Trophoblast cell (in vitro differentiated cells and primary cell): Measurements from ENCODE around the gene OGG1.

Experiments used
- DNase-seq, 2 donors: peaks; one replicate each; pipeline ENCODE4 v3.0.0-alpha.2; 2016
- H2AFZ ChIP-seq: 2 replicates; pipeline ENCODE4 v1.6.1; 2013; ENCODE audit warnings: low read length, moderate library complexity, mild to moderate bottlenecking; ENCODE audit not compliant: insufficient read depth, poor library complexity
- H2AK5ac ChIP-seq: 2 replicates; pipeline ENCODE4 v1.6.1; 2013; ENCODE audit warnings: mild to moderate bottlenecking, low read length
- H2BK120ac ChIP-seq: 2 replicates; pipeline ENCODE4 v1.6.1; 2013; ENCODE audit warnings: low read length, mild to moderate bottlenecking, moderate library complexity; ENCODE audit not compliant: insufficient read depth, poor library complexity
- H2BK12ac ChIP-seq: 2 replicates; pipeline ENCODE4 v1.6.1; 2013; ENCODE audit warnings: mild to moderate bottlenecking, low read length, moderate library complexity
- H2BK5ac ChIP-seq: 2 replicates; pipeline ENCODE4 v1.6.1; 2013; ENCODE audit warnings: low read length, low read depth, moderate library complexity, mild to moderate bottlenecking; ENCODE audit not compliant: poor library complexity
- H3K14ac ChIP-seq: 2 replicates; pipeline ENCODE4 v1.6.1; 2013; ENCODE audit warnings: mild to moderate bottlenecking, low read length
- H3K18ac ChIP-seq: 2 replicates; pipeline ENCODE4 v1.6.1; 2013; ENCODE audit warnings: mild to moderate bottlenecking, low read length
- H3K23ac ChIP-seq: 2 replicates; pipeline ENCODE4 v1.6.1; 2013; ENCODE audit warnings: low read length
- H3K27ac ChIP-seq: 2 replicates; pipeline ENCODE4 v1.5.1; 2013; ENCODE audit warnings: low read depth, mild to moderate bottlenecking, inconsistent platforms, low read length, moderate library complexity
- H3K27me3 ChIP-seq: 2 replicates; pipeline ENCODE4 v1.6.1; 2013; ENCODE audit warnings: inconsistent platforms, mild to moderate bottlenecking, low read length, moderate library complexity; ENCODE audit not compliant: insufficient read depth
- H3K36me3 ChIP-seq, 2 experiments: 1 replicate in 1 of 2; 2 replicates in 1 of 2; pipeline ENCODE4 v1.6.1; 2013; ENCODE audit warnings: low read length in 2 of 2, mild to moderate bottlenecking in 2 of 2, moderate library complexity in 1 of 2; ENCODE audit not compliant: insufficient read depth in 2 of 2, control insufficient read depth in 1 of 2
- H3K4ac ChIP-seq: 2 replicates; pipeline ENCODE4 v1.6.1; 2013; ENCODE audit warnings: low read depth, mild to moderate bottlenecking, low read length, moderate library complexity
- H3K4me1 ChIP-seq, 2 experiments: 1 replicate in 1 of 2; 2 replicates in 1 of 2; pipeline ENCODE4 v1.6.1; 2013; ENCODE audit warnings: low read length in 2 of 2, mild to moderate bottlenecking in 2 of 2, moderate library complexity in 1 of 2; ENCODE audit not compliant: insufficient read depth in 2 of 2, control insufficient read depth in 1 of 2
- H3K4me2 ChIP-seq: 2 replicates; pipeline ENCODE4 v1.6.1; 2013; ENCODE audit warnings: inconsistent platforms, mild to moderate bottlenecking, low read length, moderate library complexity
- H3K4me3 ChIP-seq: 2 replicates; pipeline ENCODE4 v1.5.1; 2013; ENCODE audit warnings: mild to moderate bottlenecking, low read depth, low read length, inconsistent platforms
- H3K79me1 ChIP-seq: one replicate; pipeline ENCODE4 v1.6.1; 2013; ENCODE audit warnings: low read length
- H3K79me2 ChIP-seq: 2 replicates; pipeline ENCODE4 v1.6.1; 2013; ENCODE audit warnings: low read length, mild to moderate bottlenecking; ENCODE audit not compliant: control insufficient read depth, insufficient read depth, poor library complexity
- H3K9ac ChIP-seq: 2 replicates; pipeline ENCODE4 v1.6.1; 2013; ENCODE audit warnings: mild to moderate bottlenecking, low read length
- H3K9me3 ChIP-seq: 2 replicates; pipeline ENCODE4 v1.6.1; 2013; ENCODE audit warnings: low read depth, mild to moderate bottlenecking, control low read depth, inconsistent platforms, low read length; ENCODE audit not compliant: insufficient read depth
- H4K12ac ChIP-seq: 2 replicates; pipeline ENCODE4 v1.6.1; 2013; ENCODE audit warnings: low read depth, mild to moderate bottlenecking, low read length, moderate library complexity
- H4K8ac ChIP-seq: 2 replicates; pipeline ENCODE4 v1.6.1; 2013; ENCODE audit warnings: low read depth, mild to moderate bottlenecking, low read length, moderate library complexity
- H4K91ac ChIP-seq: one replicate; pipeline ENCODE4 v1.6.1; 2013; ENCODE audit warnings: low read depth, mild to moderate bottlenecking, low read length, moderate library complexity
- WGBS: extraction: QIAGEN DNeasy Blood & Tissue Kit; methylation state at CpG from one replicate; pipeline ENCODE4 v1.1.7; 2013; ENCODE audit warnings: missing lambda C conversion rate; ENCODE audit not compliant: insufficient read length, insufficient coverage; ENCODE audit errors: extremely low coverage; 5-methylcytosine and 5-hydroxymethylcytosine counted together

OGG1 gene

GRCh38 chr3:9716801-9717555, 32.8 kb upstream of the OGG1 start:
- Histone ChIP-seq H2BK5ac (no peak overlapping the region), H3K14ac (no peak overlapping the region)

GRCh38 chr3:9717563-9717962, 32.2 kb upstream of the OGG1 start:
- Histone ChIP-seq H3K4ac (no peak overlapping the region), H3K23ac (no peak overlapping the region), H2BK5ac (no peak overlapping the region), H3K79me2 (no peaks in the 10 kb centered on the region), H3K36me3 (no peaks in the 10 kb centered on the region), H3K79me1 (no peaks in the 10 kb centered on the region), H3K14ac (no peak overlapping the region), H4K12ac (no peak overlapping the region), H3K18ac (no peak overlapping the region), H3K9me3 (no peaks in the 10 kb centered on the region), H4K8ac (no peak overlapping the region), H3K27ac (no peak overlapping the region), H3K9ac (no peak overlapping the region), H3K4me1 (no peaks in the 10 kb centered on the region), H3K4me2 (no peak overlapping the region), H3K27me3 (no peaks in the 10 kb centered on the region), H2AFZ (no peak overlapping the region), H4K91ac (no peak overlapping the region), H2BK120ac (no peak overlapping the region), H2BK12ac (no peak overlapping the region), H3K4me3 (no peak overlapping the region), H2AK5ac (no peak overlapping the region)
- WGBS: no CpG with 5 or more reads among the region's 1 CpG
- DNase-seq: no peak

More at GRCh38 chr3:9716801-9717555, 32.8 kb upstream of the OGG1 start:
- no peak overlapping the region for H3K4me3 ChIP-seq
- no peak overlapping the region for H2AFZ ChIP-seq
- no peak overlapping the region for H3K4me2 ChIP-seq
- no peaks in the 10 kb centered on the region for H3K27me3 ChIP-seq
- no peak overlapping the region for H4K8ac ChIP-seq
- H4K12ac ChIP-seq: no peak overlapping the region
- H3K18ac ChIP-seq: no peak overlapping the region
- no CpG with 5 or more reads among the region's 5 CpGs for WGBS
- no peaks in the 10 kb centered on the region for H3K36me3 ChIP-seq
- no peak overlapping the region for H2BK120ac ChIP-seq
- H2BK12ac ChIP-seq: no peak overlapping the region
- H4K91ac ChIP-seq: no peak overlapping the region
- H3K4ac ChIP-seq: no peak overlapping the region
- H2AK5ac ChIP-seq: no peak overlapping the region
- no peaks in the 10 kb centered on the region for H3K79me1 ChIP-seq
- H3K27ac ChIP-seq: no peak overlapping the region
- H3K23ac ChIP-seq: no peak overlapping the region
- no peaks in the 10 kb centered on the region for H3K9me3 ChIP-seq
- no peak for DNase-seq
- no peaks in the 10 kb centered on the region for H3K4me1 ChIP-seq
- no peaks in the 10 kb centered on the region for H3K79me2 ChIP-seq
- no peak overlapping the region for H3K9ac ChIP-seq

GRCh38 chr3:9718118-9718517, 31.6 kb upstream of the OGG1 start:
- Histone ChIP-seq H3K79me2 (no peaks in the 10 kb centered on the region), H3K4me1 (no peaks in the 10 kb centered on the region), H2BK120ac (no peak overlapping the region), H2BK5ac (no peak overlapping the region), H3K4ac (no peak overlapping the region), H3K9ac (no peak overlapping the region), H4K8ac (no peak overlapping the region), H3K18ac (no peak overlapping the region), H3K9me3 (no peaks in the 10 kb centered on the region), H3K23ac (no peak overlapping the region), H3K79me1 (no peaks in the 10 kb centered on the region), H2AK5ac (no peak overlapping the region), H3K36me3 (no peaks in the 10 kb centered on the region), H3K27ac (no peak overlapping the region), H2BK12ac (no peak overlapping the region), H3K4me3 (no peak overlapping the region), H4K12ac (no peak overlapping the region), H3K14ac (no peak overlapping the region), H3K27me3 (no peaks in the 10 kb centered on the region), H4K91ac (no peak overlapping the region), H2AFZ (no peak overlapping the region), H3K4me2 (no peak overlapping the region)
- DNase-seq: no peak
- WGBS: no CpG with 5 or more reads among the region's 4 CpGs

GRCh38 chr3:9721015-9721699, 28.6 kb upstream of the OGG1 start:
- Histone ChIP-seq H2BK120ac (no peak overlapping the region), H4K91ac (no peak overlapping the region), H3K4me3 (no peak overlapping the region), H3K4ac (no peak overlapping the region), H4K12ac (no peak overlapping the region), H3K36me3 (no peaks in the 10 kb centered on the region), H3K27ac (no peak overlapping the region), H3K9me3 (no peaks in the 10 kb centered on the region), H2BK12ac (no peak overlapping the region), H3K9ac (no peak overlapping the region), H2AK5ac (no peak overlapping the region), H3K4me1 (no peaks in the 10 kb centered on the region), H4K8ac (no peak overlapping the region), H3K23ac (no peak overlapping the region), H3K14ac (no peak overlapping the region), H3K4me2 (no peak overlapping the region), H3K79me2 (no peaks in the 10 kb centered on the region), H2BK5ac (no peak overlapping the region), H2AFZ (no peak overlapping the region), H3K79me1 (no peaks in the 10 kb centered on the region), H3K27me3 (no peaks in the 10 kb centered on the region), H3K18ac (no peak overlapping the region)
- no peak for DNase-seq
- WGBS: no CpG with 5 or more reads among the region's 7 CpGs
